GM20000 (cell line): ENCODE data around the gene SCN5A.

ENCODE experiments used
- DNase-seq: peaks from one replicate; pipeline ENCODE4 v3.0.0; 2012; ENCODE audit warnings: low spot score
- CTCF ChIP-seq: IDR thresholded peaks from 2 replicates; pipeline ENCODE4 v1.5.1; 2012; ENCODE audit warnings: mild to moderate bottlenecking, control low read depth; ENCODE audit errors: extremely low read depth, missing control alignments

The SCN5A gene

GRCh38 chr3:38549082-38549481 lies 100.4 kb downstream of the SCN5A start:
- no peak for DNase-seq
- TF ChIP-seq CTCF: no peak

GRCh38 chr3:38548154-38548931 lies 101.1 kb downstream of the SCN5A start:
- no peak for DNase-seq
- no peak for TF ChIP-seq CTCF

DNA sequence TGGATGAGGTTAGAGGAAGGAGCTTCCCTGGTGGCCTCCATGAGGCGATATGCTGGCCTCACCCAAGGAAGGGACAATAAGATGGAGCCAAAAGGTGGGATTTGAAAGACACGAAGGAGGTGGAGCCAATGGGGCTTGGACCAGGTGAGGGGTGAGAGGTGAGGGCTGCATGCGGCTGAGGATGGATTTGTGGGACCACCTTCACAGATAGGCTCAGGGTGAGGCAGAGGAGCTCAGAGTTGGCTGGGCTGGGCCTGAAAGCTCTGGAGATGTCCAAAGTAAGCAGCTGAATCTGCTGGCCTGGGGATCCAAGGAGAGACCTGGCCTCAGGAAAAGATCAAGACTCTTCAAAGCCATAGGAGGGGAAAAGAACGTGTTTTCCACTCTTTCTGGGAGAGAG lies 103.5 kb downstream of the SCN5A start:
- TF ChIP-seq CTCF: no peak
- DNase-seq: no peak

DNA sequence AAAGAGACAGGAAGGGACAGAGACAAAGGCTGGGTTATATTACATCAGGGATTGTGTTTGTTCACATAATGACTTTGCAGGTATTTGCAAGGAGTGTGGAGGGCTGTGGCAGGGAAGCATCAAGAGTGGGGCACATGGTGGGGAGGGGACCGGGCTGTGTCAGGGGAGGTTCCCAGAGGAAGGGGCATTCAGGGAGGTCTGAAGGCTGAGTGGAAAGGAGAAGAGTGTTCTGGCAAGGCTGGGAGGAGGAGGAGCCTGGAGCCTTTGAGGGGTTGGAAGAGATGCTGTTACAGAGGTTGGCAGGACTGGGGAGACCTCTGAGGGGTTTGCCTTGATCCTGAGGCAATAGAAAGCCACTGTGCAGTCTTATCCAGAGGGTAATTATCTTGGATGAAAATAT lies 103.9 kb downstream of the SCN5A start:
- no peak for TF ChIP-seq CTCF

GRCh38 chr3:38544926-38545325 lies 104.6 kb downstream of the SCN5A start:
- DNase-seq: no peak
- TF ChIP-seq CTCF: no peak

More for the DNA sequence above, 103.9 kb downstream of the SCN5A start:
- no peak for DNase-seq

- DNase-seq: no peak
These were observed 105.9 kb downstream of the SCN5A start for GRCh38 chr3:38543586-38543985.

More at GRCh38 chr3:38543586-38543985, 105.9 kb downstream of the SCN5A start:
- no peak for TF ChIP-seq CTCF
